ENCODE measurements around the gene YLPM1.

YLPM1 gene

GRCh38 chr14:74846168-74846567, 83.1 kb downstream of the YLPM1 start:
- no peak overlapping the region for H3K4me3 ChIP-seq (replicated peaks; ENCODE audit: low read depth, low read length)
- DNase-seq (ENCODE audit: extremely low read depth, low read depth): peak; percentile 76
- TF ChIP-seq CTCF (IDR thresholded peaks at IDR 0.05; ENCODE audit: low read depth, low read length, missing control alignments): no peak

- DNase-seq (ENCODE audit: extremely low read depth, low read depth): peak; percentile 40
- no peak overlapping the region for H3K4me3 ChIP-seq (replicated peaks; ENCODE audit: low read depth, low read length)
- no peak for TF ChIP-seq CTCF (IDR thresholded peaks at IDR 0.05; ENCODE audit: low read depth, low read length, missing control alignments)
Observed at GRCh38 chr14:74846968-74847665, 84.0 kb downstream of the YLPM1 start.

- no peak for TF ChIP-seq CTCF (IDR thresholded peaks at IDR 0.05; ENCODE audit: low read depth, low read length, missing control alignments)
- no peak for DNase-seq (ENCODE audit: extremely low read depth, low read depth)
- H3K4me3 ChIP-seq (replicated peaks; ENCODE audit: low read depth, low read length): no peak overlapping the region
Observed at GRCh38 chr14:74848768-74849167, 85.7 kb downstream of the YLPM1 start.

- H3K4me3 ChIP-seq (replicated peaks; ENCODE audit: low read depth, low read length): no peak overlapping the region; the same call in 1 of the 2 replicates
- peak; percentile 90 for DNase-seq (ENCODE audit: extremely low read depth, low read depth)
- TF ChIP-seq CTCF (IDR thresholded peaks at IDR 0.05; ENCODE audit: low read depth, low read length, missing control alignments): no peak
Observed at GRCh38 chr14:74852922-74853530, 89.9 kb downstream of the YLPM1 start.

GRCh38 chr14:74853581-74853980, 90.5 kb downstream of the YLPM1 start:
- TF ChIP-seq CTCF (IDR thresholded peaks at IDR 0.05; ENCODE audit: low read depth, low read length, missing control alignments): no peak
- H3K4me3 ChIP-seq (replicated peaks; ENCODE audit: low read depth, low read length): no peak overlapping the region
- DNase-seq (ENCODE audit: extremely low read depth, low read depth): no peak

- H3K4me3 ChIP-seq (replicated peaks; ENCODE audit: low read depth, low read length): no peak overlapping the region
- no peak for TF ChIP-seq CTCF (IDR thresholded peaks at IDR 0.05; ENCODE audit: low read depth, low read length, missing control alignments)
- no peak for DNase-seq (ENCODE audit: extremely low read depth, low read depth)
Observed at GRCh38 chr14:74855021-74855420, 91.9 kb downstream of the YLPM1 start.

Data from HFF-Myc (cell line).